CD14-positive monocyte (primary cell): ENCODE measurements around the gene FRMD4A. TPM values are rescaled to one million over a fixed set of nuclear protein-coding genes. Genes with fewer than 3 reads are reported as not detected.

Experiments used
- DNase-seq, 3 donors: peaks; one replicate each; pipeline ENCODE4 v3.0.0-alpha.2; 2011 to 2022
- H2AFZ ChIP-seq: 2 replicates; pipeline ENCODE4 v1.6.0; 2012; ENCODE audit warnings: mild to moderate bottlenecking, low read depth, low read length, inconsistent platforms; ENCODE audit not compliant: insufficient read depth, poor library complexity, severe bottlenecking
- H3K27ac ChIP-seq, 2 donors: 1 replicate in 1 of 2; 2 replicates in 1 of 2; pipeline ENCODE4 v1.5.1; 2012 to 2013; ENCODE audit warnings: low read length in 2 of 2, control low read depth in 1 of 2, inconsistent platforms in 1 of 2, low read depth in 1 of 2, mild to moderate bottlenecking in 1 of 2
- H3K27me3 ChIP-seq, 2 donors: one replicate each; pipeline versions ENCODE4 v1.6.0 to v1.6.1; 2011 to 2013; ENCODE audit warnings: low read length in 2 of 2; ENCODE audit not compliant: control insufficient read depth in 2 of 2, insufficient read depth in 2 of 2
- H3K36me3 ChIP-seq, 2 donors: replicated peaks in 1 of 2; 1 replicate in 1 of 2; 2 replicates in 1 of 2; pipeline versions ENCODE4 v1.5.1 to v1.6.1; 2012 to 2013; ENCODE audit warnings: low read length in 2 of 2, control low read depth in 1 of 2, inconsistent platforms in 1 of 2, mild to moderate bottlenecking in 1 of 2; ENCODE audit not compliant: insufficient read depth in 2 of 2, control insufficient read depth in 1 of 2
- H3K4me1 ChIP-seq, 2 donors: 1 replicate in 1 of 2; 2 replicates in 1 of 2; pipeline versions ENCODE4 v1.5.1 to v1.6.1; 2012 to 2013; ENCODE audit warnings: low read length in 2 of 2, control low read depth in 1 of 2, inconsistent platforms in 1 of 2, mild to moderate bottlenecking in 1 of 2, moderate library complexity in 1 of 2; ENCODE audit not compliant: insufficient read depth in 2 of 2, control insufficient read depth in 1 of 2
- H3K4me2 ChIP-seq: replicated peaks from 2 replicates; pipeline ENCODE3; 2012; ENCODE audit warnings: low read length, moderate library complexity, mild to moderate bottlenecking; ENCODE audit not compliant: poor library complexity, severe bottlenecking; ENCODE audit errors: extremely low read depth
- H3K4me3 ChIP-seq, 3 experiments: fragments of 200-600 bp in 1 of 3; sonication (generic) in 1 of 3; replicated peaks in 1 of 3; 1 replicate in 2 of 3; 2 replicates in 1 of 3; pipeline ENCODE4 v1.5.1; 2011 to 2013; ENCODE audit warnings: low read length in 3 of 3, mild to moderate bottlenecking in 3 of 3, control low read depth in 2 of 3, low read depth in 2 of 3, inconsistent platforms in 1 of 3, moderate library complexity in 1 of 3
- H3K79me2 ChIP-seq: 2 replicates; pipeline ENCODE4 v1.6.0; 2012; ENCODE audit warnings: mild to moderate bottlenecking, control low read depth, inconsistent platforms, low read length, moderate library complexity; ENCODE audit not compliant: insufficient read depth
- H3K9ac ChIP-seq: 2 replicates; pipeline ENCODE4 v1.6.0; 2017; ENCODE audit warnings: low read length, mild to moderate bottlenecking; ENCODE audit not compliant: insufficient read depth, poor library complexity, severe bottlenecking
- H3K9me3 ChIP-seq, 2 donors: replicated peaks in 1 of 2; 1 replicate in 1 of 2; 2 replicates in 1 of 2; pipeline versions ENCODE4 v1.5.1 to v1.6.1; 2012 to 2013; ENCODE audit warnings: low read length in 2 of 2, control low read depth in 1 of 2; ENCODE audit not compliant: control insufficient read depth in 1 of 2, insufficient read depth in 1 of 2
- H4K20me1 ChIP-seq: 2 replicates; pipeline ENCODE4 v1.6.0; 2012; ENCODE audit warnings: mild to moderate bottlenecking, low read length, control low read depth, moderate library complexity; ENCODE audit not compliant: insufficient read depth
- H3K27ac Mint-ChIP-seq, 7 donors: one replicate each; pipeline ENCODE4 v1.8.0; 2020; ENCODE audit warnings: mild to moderate bottlenecking in 7 of 7, mixed read lengths in 7 of 7, moderate library complexity in 6 of 7, inconsistent platforms in 2 of 7
- H3K27me3 Mint-ChIP-seq, 3 donors: one replicate each; pipeline ENCODE4 v1.8.0; 2021 to 2022; ENCODE audit warnings: low read depth in 3 of 3, mild to moderate bottlenecking in 3 of 3, mixed read lengths in 3 of 3, moderate library complexity in 3 of 3, inconsistent platforms in 1 of 3
- H3K36me3 Mint-ChIP-seq, 2 donors: one replicate each; pipeline ENCODE4 v1.8.0; 2020; ENCODE audit warnings: mixed read lengths in 2 of 2, inconsistent platforms in 1 of 2, mild to moderate bottlenecking in 1 of 2
- H3K4me1 Mint-ChIP-seq: one replicate; pipeline ENCODE4 v1.8.0; 2020; ENCODE audit warnings: mild to moderate bottlenecking, mixed read lengths
- H3K4me3 Mint-ChIP-seq, 2 donors: one replicate each; pipeline ENCODE4 v1.8.0; 2020; ENCODE audit warnings: mild to moderate bottlenecking in 2 of 2, mixed read lengths in 2 of 2, moderate library complexity in 1 of 2
- H3K9me3 Mint-ChIP-seq, 7 donors: one replicate each; pipeline ENCODE4 v1.8.0; 2020 to 2022; ENCODE audit warnings: mixed read lengths in 7 of 7, mild to moderate bottlenecking in 6 of 7, moderate library complexity in 6 of 7, inconsistent platforms in 2 of 7
- WGBS: methylation state at CpG from one replicate; pipeline ENCODE4 v1.1.5; 2013; ENCODE audit warnings: missing lambda C conversion rate; ENCODE audit not compliant: insufficient coverage; 5-methylcytosine and 5-hydroxymethylcytosine counted together
- intact Hi-C, 2 donors: fragments of 100-400 bp; cut with micrococcal nuclease; formaldehyde crosslinking; loops; one replicate each; pipeline versions ENCODE4 v1.15.0 to v1.15.1; 2023
- polyA plus RNA-seq, 3 donors: library from polyadenylated mRNA; depleted of rRNA in 1 of 3; unstranded in 2 of 3; stranded (reverse) in 1 of 3; fragments of 300-500 nt in 2 of 3; fragments of >200 nt in 1 of 3; fragmentation: Illumina TruSeq in 2 of 3; gene quantifications; 1 replicate in 2 of 3; 2 replicates in 1 of 3; pipeline ENCODE4 v1.2.3, GENCODE V29; 2012 to 2021
- TF ChIP-seq, protein P1 (sequence below): fragments of 200-600 bp; IDR thresholded peaks from one replicate; pipeline ENCODE4 v1.8.0; 2022; ENCODE audit warnings: antibody characterized with exemption, mild to moderate bottlenecking

Gene FRMD4A
- polyA plus RNA-seq, 3 donors, result 0.12 TPM; not detected in 2

DNA sequence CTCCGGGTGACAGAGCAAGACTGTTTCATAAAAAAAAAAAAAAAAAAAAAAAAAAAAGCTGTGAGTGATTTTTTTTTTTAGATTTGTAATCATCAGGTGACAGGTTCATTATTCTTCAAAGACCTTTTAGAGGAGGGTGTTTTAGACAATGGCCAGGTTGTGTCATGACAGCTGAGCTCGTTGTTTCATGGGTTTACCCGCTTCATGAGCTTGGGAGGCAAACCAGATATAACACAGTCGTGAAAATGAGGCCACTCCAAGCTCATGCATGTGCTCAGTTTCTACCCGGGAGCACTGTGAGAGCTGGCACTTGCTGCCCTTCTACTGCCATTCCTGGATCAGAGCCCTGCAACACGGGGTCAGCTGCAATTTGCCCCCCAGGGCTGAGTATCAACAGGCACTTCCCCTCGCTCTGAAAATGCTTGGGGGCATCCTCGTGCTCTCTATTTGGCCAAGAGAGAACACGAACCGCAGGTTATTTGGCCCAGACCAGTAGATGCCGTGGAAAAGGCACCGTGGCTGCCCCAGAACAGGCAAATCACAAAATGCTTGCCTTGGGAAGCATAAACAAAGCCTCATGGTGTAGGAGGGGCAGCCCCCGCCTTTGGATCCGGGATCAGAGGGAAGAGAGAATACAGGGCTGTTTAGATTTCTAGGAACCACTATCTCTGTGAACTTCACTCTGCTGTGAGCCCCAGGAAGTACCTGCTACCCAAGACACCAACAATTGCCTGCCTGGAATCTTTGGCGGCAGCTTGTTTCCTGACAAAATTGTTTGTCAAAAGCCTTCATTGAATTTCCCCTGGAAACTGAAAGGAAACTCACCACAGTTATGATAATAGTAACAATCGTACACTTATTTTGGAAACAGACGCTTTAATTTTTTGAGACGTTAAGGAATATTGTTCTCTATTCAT, 371.0 kb downstream of the FRMD4A start:
- H3K36me3 Mint-ChIP-seq, result no peaks in the 10 kb centered on the region
- H3K4me3 Mint-ChIP-seq, result no peak overlapping the region
- H3K27me3 Mint-ChIP-seq, result peaks cover 8 to 32% (median 15%) of the 10 kb centered on the region in 3 donors
- Histone ChIP-seq H2AFZ (no peak overlapping the region), H3K27ac (no peak overlapping the region), H3K9me3 (no peaks in the 10 kb centered on the region), H3K4me2 (no peak overlapping the region), H3K4me3 (no peak overlapping the region), H3K27me3 (peaks cover 0 to 9% of the 10 kb centered on the region in 2 donors), H3K4me1 (no peaks in the 10 kb centered on the region), H3K9ac (no peak overlapping the region), H3K79me2 (no peaks in the 10 kb centered on the region), H3K36me3 (no peaks in the 10 kb centered on the region), H4K20me1 (no peaks in the 10 kb centered on the region)
- TF ChIP-seq, protein P1, sequence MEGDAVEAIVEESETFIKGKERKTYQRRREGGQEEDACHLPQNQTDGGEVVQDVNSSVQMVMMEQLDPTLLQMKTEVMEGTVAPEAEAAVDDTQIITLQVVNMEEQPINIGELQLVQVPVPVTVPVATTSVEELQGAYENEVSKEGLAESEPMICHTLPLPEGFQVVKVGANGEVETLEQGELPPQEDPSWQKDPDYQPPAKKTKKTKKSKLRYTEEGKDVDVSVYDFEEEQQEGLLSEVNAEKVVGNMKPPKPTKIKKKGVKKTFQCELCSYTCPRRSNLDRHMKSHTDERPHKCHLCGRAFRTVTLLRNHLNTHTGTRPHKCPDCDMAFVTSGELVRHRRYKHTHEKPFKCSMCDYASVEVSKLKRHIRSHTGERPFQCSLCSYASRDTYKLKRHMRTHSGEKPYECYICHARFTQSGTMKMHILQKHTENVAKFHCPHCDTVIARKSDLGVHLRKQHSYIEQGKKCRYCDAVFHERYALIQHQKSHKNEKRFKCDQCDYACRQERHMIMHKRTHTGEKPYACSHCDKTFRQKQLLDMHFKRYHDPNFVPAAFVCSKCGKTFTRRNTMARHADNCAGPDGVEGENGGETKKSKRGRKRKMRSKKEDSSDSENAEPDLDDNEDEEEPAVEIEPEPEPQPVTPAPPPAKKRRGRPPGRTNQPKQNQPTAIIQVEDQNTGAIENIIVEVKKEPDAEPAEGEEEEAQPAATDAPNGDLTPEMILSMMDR, result no peak
- peaks cover 0 to 5% (median 0%) of the 10 kb centered on the region in 7 donors for H3K9me3 Mint-ChIP-seq
- H3K4me1 Mint-ChIP-seq, result no peaks in the 10 kb centered on the region
- WGBS, result 87% methylated on average over 14 of the region's 18 CpGs
- intact Hi-C loops, result no loop called here
- no peak for DNase-seq
- H3K27ac Mint-ChIP-seq, result no peak overlapping the region

DNA sequence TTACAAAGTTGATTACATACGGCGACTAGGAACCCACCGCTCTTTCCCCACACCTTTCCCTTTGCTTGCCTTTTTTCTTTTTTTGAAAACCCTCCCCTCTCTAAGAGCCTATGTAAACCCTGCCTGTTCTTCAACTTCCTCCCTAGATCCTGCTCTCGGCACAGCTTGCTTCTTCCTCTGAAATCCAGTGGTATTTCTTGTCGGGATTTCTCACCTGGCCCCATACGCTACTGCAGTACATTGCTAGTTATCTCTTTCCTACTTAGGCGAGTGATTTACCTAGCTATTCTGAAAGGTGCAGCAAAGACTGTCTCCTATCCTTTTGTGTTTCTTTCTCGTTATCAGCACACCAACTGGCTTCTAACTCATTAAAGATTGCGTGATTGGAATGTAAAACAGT, 372.9 kb downstream of the FRMD4A start:
- peaks cover 0 to 4% of the 10 kb centered on the region in 2 donors for H3K9me3 ChIP-seq
- peaks cover 0 to 6% of the 10 kb centered on the region in 2 donors for H3K27me3 ChIP-seq
- 75% methylated on average over 7 of the region's 9 CpGs for WGBS
- no peak for DNase-seq
- no peaks in the 10 kb centered on the region for H3K4me1 ChIP-seq
- H3K27ac ChIP-seq, result no peak overlapping the region
- Mint-ChIP-seq H3K9me3 (peaks cover 0 to 8% (median 3%) of the 10 kb centered on the region in 7 donors), H3K4me1 (no peaks in the 10 kb centered on the region), H3K4me3 (no peak overlapping the region), H3K27me3 (peaks cover 3 to 26% (median 15%) of the 10 kb centered on the region in 3 donors), H3K36me3 (no peaks in the 10 kb centered on the region), H3K27ac (no peak overlapping the region)
- H2AFZ ChIP-seq, result no peak overlapping the region
- no peak overlapping the region for H3K4me3 ChIP-seq
- H3K79me2 ChIP-seq, result no peaks in the 10 kb centered on the region
- no peak overlapping the region for H3K4me2 ChIP-seq
- H4K20me1 ChIP-seq, result no peaks in the 10 kb centered on the region
- H3K9ac ChIP-seq, result no peak overlapping the region
- intact Hi-C loops, result no loop called here
- TF ChIP-seq, protein P1, result no peak
- H3K36me3 ChIP-seq, result no peaks in the 10 kb centered on the region
